CD4-positive, alpha-beta T cell treated with Interferon gamma for 1 hour (primary cell): Measurements from ENCODE around the gene RHOBTB3.
"Not testable (repeated sequence)": the region's sequence is repeated elsewhere in the genome, so short reads cannot be mapped to it uniquely, and the experiment has no call there.

Source experiments
- DNase-seq: peaks from one replicate; pipeline ENCODE4 v3.0.0-alpha.2; 2020

The RHOBTB3 gene

GRCh38 chr5:95823218-95823737 is 92.1 kb downstream of the RHOBTB3 start:
- no peak for DNase-seq

DNA sequence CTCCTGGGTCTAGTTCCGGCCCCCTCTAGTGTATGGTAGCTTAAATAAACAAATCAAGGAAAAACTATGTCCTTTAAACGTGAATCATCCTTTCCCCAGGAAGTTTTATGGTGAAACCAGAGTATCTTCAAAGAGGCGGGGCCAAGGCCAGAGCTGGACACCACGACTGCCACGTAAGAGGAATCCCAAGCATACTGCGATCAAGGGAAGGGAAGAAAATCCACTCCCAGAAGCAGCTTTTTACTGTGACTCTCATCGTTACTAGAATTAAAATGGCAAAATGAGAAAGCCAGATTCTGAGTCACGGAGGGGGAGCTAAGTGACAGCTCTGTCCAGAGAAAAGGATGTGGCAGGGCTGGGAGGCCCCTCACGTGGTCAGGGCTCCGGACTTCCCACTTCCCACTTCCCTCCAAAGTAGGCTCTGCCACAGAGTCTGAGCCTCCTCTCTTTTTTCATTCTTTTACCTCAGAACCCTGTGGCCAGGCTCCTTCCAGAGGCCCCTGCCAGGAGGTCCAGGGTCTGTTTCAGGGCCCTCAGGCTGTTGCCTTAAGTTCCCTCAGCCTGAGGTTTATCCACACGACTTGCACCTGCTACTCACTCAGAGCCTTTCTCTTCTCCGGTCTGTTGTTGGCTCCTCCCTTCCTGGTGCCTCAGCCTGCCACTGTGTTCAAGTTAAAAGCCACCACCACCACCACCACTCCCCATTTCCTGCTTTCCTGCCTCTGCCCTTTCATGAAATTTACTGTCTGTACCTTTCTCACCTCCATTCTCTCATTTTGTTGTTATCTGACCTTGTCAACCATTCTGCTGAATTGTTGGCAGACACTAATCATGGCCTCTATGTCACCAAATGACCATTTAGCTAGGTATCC is 92.8 kb downstream of the RHOBTB3 start:
- DNase-seq = peak; percentile 55

DNA sequence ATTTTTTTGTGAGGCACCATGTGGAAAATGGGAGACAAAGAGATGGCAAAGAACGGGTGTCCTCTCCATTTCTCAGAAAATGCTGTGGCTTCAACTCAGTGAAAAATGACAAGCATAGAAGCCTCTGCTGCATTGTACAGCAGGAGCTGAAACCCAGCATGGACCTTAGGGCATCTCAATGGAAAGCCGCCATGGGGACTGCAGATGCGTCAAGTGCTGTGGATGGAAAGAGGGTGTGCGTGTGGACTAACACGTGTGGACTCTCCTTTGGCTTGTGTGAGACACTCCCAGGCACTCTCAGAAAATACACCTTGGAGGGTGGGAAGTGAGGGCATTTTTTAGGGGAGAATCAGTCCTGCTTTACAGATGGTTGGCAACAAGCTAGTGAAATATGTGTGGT is 93.6 kb downstream of the RHOBTB3 start:
- no peak for DNase-seq

DNA sequence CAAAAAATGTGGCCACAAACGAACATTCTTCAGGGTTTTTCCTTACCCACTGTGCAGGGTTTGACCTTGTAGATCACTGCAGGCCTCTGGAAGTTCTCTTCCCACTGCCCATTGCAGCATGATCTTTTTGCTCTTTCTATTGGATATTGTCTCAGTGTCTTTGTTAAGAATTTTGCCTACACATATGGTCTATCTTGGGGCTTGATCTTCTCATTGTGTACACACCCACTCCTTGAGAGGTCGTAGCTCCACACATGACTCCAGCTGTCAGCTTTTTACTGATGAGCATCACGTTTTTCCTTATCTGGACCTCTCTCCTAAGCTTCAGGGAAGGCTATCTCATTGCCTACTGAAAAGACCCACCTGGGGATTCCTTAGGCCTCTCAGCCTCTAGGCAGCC is 94.4 kb downstream of the RHOBTB3 start:
- no peak for DNase-seq

GRCh38 chr5:95826949-95827891 is 96.1 kb downstream of the RHOBTB3 start:
- DNase-seq = no peak

GRCh38 chr5:95827892-95828246 is 96.7 kb downstream of the RHOBTB3 start:
- DNase-seq = no peak

DNA sequence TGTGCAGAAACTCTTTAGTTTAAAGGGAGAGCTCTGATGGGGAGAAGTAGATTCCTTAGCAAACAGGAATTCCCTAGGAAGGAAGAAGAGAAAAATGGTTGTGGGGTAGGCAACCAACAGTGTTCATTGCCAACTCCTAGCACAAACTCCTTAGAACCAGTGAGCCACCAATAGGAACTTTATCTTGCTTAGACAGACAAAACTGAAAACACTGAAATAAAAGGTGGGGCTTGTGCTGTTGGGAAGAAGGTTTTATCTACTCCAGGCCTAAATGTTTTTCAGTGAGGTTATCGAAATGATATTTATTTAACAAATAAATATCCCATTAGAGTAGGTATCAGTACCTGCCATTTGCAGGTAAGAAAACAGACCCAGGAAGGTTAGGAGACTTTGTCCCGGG is 99.1 kb downstream of the RHOBTB3 start:
- DNase-seq = no peak

DNA sequence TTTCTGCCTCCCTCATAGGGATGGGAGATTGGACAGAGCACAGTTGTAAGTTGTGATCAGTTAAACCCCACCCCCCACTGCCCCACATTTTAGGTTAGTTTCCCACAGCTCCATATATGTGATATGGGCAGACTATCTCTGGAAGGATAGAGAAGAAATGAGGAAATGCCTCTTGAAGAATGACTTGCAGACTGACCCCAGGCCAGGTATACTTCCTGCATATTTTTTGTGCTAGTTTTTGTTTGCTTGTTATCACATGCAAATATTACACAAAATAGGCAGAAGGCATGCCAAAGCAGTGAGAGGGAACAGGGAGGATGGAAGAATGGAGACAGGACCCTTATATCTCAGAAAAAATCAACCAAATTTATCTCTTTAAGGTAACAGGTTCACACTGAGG is 101.5 kb downstream of the RHOBTB3 start:
- no peak for DNase-seq

- no peak for DNase-seq
These were observed 104.7 kb downstream of the RHOBTB3 start for GRCh38 chr5:95835682-95836385.

GRCh38 chr5:95836544-95836943 is 105.4 kb downstream of the RHOBTB3 start:
- no peak for DNase-seq

GRCh38 chr5:95836971-95837370 is 105.8 kb downstream of the RHOBTB3 start:
- DNase-seq = not testable (repeated sequence)

DNA sequence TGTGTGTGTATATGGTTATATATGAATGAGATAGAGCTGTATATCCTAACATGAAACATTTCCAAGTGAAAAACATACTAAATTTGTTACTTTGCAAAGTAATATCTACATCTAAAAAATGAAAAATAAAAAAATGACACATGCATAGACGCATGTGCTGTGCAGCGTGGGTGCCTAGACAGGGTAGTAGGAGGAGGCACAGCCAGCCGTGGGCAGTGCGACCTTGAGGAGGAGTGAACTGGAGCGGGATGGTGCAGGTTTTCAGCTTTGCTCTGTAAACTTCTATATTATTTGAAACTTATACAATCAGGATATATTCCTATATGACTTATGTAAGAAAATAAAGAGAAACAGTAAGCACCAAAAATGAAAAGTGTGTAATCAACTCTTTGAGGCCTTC is 106.4 kb downstream of the RHOBTB3 start:
- DNase-seq = no peak

DNA sequence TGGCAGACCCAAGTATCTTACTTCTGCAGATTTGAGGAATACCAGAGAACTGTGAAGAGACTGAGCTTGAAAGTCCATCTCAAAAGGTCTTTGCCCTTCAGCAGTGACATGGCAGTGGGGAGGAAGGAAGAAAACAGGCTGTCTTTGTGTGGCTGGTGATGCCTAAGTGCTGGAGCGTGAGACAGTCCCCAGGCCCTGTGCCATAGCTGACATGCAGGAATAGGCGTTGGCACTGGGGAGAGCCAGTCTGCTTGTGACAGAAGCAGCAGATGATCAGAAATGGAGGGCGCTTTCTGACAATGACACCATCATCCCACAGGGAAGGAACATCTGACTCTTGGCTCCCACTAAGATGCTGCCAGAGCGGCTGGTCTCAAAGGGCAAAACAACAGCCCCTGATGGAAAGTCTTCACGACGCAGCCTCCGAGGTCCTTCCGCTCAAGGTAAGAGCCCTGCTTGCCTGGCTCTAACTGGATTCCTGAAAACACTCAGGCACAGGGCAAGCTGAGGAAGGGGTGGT is 106.9 kb downstream of the RHOBTB3 start:
- no peak for DNase-seq

DNA sequence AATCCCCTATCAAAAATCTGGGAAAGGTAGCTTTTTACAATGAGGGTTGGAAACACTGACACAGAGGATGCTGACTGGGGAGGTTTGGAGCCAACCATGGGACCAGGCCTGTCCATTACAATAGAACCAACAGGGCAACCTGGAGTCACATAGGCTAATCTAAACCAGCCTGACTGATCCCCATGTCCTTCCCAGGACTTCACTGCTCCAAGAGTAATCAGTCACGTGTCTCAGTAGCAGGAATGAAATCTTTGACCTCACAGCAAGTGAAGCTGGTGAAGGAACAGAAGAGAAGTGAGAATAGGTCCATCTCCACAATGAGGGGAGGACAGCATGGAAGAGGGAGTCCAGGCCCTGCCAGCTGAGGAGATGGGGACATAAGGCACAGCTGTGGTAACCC is 107.4 kb downstream of the RHOBTB3 start:
- no peak for DNase-seq

DNA sequence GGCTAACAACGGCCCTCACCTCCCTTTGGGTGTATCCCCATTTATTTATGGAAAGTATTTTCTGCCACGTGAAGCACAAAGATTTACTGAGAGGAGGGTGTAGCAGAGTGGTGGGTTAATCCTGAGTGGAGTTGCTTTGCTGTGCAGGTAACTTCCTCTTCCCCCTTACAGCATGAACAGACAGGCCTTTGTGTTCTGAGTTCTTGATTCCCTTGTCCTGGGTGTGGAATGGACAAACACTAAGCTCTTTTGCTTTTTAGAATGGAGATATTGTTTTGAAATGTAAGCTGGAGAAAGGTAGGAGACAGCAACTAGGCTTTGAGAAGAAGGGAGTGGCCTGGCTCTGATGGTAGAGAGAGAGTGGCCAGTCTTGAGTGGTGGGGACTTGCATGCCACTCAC is 108.5 kb downstream of the RHOBTB3 start:
- DNase-seq = no peak

GRCh38 chr5:95840956-95841705 is 110.0 kb downstream of the RHOBTB3 start:
- no peak for DNase-seq

DNA sequence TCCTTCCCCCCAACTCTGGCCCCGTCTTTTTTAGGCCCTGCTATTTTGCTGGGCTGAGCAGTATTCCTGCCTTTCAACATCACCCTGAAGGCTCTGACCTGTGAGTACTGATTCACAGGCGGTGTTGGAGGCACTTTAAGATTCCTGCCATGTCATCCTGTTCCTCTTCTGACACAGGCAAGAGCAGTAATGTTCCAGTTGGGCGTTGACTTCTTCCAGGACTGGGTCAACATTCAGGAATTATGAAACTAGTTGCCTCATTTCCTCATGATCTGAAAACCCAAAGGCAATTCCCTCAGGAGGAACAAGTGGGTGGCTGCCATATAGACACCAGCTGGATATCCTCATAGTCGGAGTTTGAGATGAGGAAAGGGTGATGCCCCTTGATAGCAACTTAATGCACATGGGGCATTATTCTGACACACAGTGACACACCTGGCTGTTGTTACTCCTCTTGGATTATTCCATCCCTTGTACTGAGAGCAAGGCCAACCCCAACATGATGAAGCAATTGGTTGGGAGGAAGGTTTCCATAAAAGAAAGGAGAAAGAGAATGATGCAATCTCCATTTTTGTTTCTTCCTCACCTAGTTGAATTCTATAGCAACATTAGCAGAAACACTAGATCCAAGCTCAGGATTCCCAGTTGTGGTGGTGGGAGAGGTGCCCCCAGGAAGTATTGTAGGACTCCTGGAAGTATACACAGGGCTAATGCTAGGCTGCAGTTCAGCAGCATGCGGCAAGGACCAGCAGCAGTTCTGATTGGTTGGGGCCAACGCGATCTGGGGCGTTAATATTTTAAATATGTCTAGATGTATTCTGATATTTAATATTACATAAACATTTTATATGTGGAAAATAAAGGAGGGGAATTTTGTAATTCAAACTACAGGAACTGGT is 111.0 kb downstream of the RHOBTB3 start:
- DNase-seq = no peak

- DNase-seq = peak; percentile 73
These were observed 111.9 kb downstream of the RHOBTB3 start for GRCh38 chr5:95842854-95843544.

DNA sequence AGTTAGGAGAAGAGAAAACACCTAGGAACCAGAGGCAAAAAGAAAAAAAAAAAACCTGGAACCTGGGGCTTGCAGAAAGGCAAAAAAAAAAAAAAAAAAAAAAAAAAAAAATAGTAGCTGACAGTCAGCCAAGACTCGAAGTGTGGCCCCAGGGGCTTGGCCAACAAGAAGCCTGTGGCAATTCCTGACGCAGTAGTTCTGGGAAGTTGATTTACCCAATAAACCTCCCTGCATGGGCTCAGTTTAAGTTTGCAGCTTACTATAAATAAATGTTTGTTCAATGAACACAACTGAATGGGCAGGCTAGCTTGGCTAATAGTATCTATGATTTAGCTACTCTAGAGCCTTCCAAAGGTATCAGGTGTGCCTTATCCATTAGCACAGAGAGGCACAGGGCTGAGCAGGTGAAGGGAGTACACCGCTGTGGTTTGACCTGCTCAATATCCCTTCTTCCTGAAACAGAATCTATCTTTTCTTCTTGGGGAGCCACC is 112.6 kb downstream of the RHOBTB3 start:
- DNase-seq = no peak

DNA sequence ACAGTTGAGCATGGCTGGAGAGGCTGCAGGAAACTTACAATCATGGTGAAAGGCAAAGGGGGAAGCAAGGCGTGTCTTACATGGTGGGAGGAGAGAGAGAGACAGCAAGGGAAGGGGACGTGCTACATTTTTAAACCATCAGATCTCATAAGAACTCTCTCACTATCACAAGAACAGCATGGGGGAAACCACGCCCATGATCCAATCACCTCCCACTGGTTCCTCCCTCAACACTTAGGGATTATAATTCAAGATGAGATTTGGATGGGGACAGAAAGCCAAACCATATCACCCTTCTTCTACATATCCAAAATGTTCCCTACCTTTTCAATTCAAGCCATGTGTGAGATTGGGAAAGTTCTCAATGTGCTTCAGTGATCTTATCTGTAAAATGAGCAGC is 114.3 kb downstream of the RHOBTB3 start:
- DNase-seq = no peak
